HepG2 (cell line): ENCODE results near the gene KIAA0825. TPM values are rescaled to one million over a fixed set of nuclear protein-coding genes. Genes with fewer than 3 reads are reported as not detected.

Source experiments
- CSRNP1 ChIP-seq: sonication (generic); formaldehyde crosslinking; IDR thresholded peaks from 2 replicates; pipeline ENCODE4 v1.8.1; 2023; ENCODE audit warnings: mild to moderate bottlenecking, missing genetic modification reagents
- FOXJ3 ChIP-seq: sonication (generic); formaldehyde crosslinking; IDR thresholded peaks from 2 replicates; pipeline ENCODE4 v1.4.0; 2020; ENCODE audit warnings: missing genetic modification reagents, mild to moderate bottlenecking, borderline replicate concordance
- FOXK2 ChIP-seq: fragments of 450-650 bp; IDR thresholded peaks from 2 replicates; pipeline ENCODE4 v1.6.1; 2016
- GMEB2 ChIP-seq: IDR thresholded peaks from 2 replicates; pipeline ENCODE4 v1.6.1; 2016; ENCODE audit warnings: missing biosample characterization, missing genetic modification reagents, low read depth
- KDM6A ChIP-seq: IDR thresholded peaks from 2 replicates; pipeline ENCODE4 v1.6.1; 2016; ENCODE audit warnings: low read depth
- MEIS2 ChIP-seq: sonication (generic); formaldehyde crosslinking; IDR thresholded peaks from 2 replicates; pipeline ENCODE4 v1.9.0; 2021; ENCODE audit warnings: mild to moderate bottlenecking, missing genetic modification reagents
- SP1 ChIP-seq, 2 experiments: fragments of 450-650 bp in 1 of 2; sonication (generic) in 1 of 2; formaldehyde crosslinking in 1 of 2; IDR thresholded peaks; 2 replicates each; pipeline versions ENCODE4 v1.4.0 to v1.6.1; 2016 to 2020; ENCODE audit warnings: missing genetic modification reagents in 1 of 2
- SPEN ChIP-seq: sonication (generic); formaldehyde crosslinking; IDR thresholded peaks from 2 replicates; pipeline ENCODE4 v1.5.1; 2020; ENCODE audit warnings: low read depth, mild to moderate bottlenecking, missing genetic modification reagents
- SRSF1 ChIP-seq: fragments of 200-400 bp; formaldehyde crosslinking; optimal IDR thresholded peaks from 2 replicates; pipeline ENCODE3; 2017; ENCODE audit warnings: mild to moderate bottlenecking, low read depth, low read length, moderate library complexity
- ZNF207 ChIP-seq: fragments of 450-650 bp; IDR thresholded peaks from 2 replicates; pipeline ENCODE4 v1.6.1; 2016; ENCODE audit warnings: antibody characterized with exemption, borderline replicate concordance
- ZNF281 ChIP-seq: sonication (generic); formaldehyde crosslinking; IDR thresholded peaks from 2 replicates; pipeline ENCODE4 v1.4.0; 2020; ENCODE audit warnings: missing genetic modification reagents, borderline replicate concordance
- ZNF616 ChIP-seq: sonication (generic); formaldehyde crosslinking; IDR thresholded peaks from 2 replicates; pipeline ENCODE4 v1.5.0; 2020; ENCODE audit warnings: low read depth, mild to moderate bottlenecking, missing genetic modification reagents
- polyA plus RNA-seq, 8 experiments: library from polyadenylated mRNA; depleted of rRNA in 3 of 8; stranded (reverse) in 7 of 8; unstranded in 1 of 8; fragments of >200 nt; fragmentation: Illumina TruSeq in 4 of 8; extraction: Trizol in 4 of 8; gene quantifications; 2 replicates each; pipeline versions ENCODE4 v1.2.1 to v1.2.3, GENCODE V29; 2011 to 2016; ENCODE audit warnings: low read depth in 4 of 8, missing spikeins in 1 of 8, mixed read lengths in 1 of 8; ENCODE audit not compliant: insufficient read depth in 1 of 8
- total RNA-seq, 5 experiments: library from RNA; depleted of rRNA; stranded (reverse); fragments of >200 nt; fragmentation: Illumina TruSeq; extraction: Trizol; gene quantifications; 2 replicates each; pipeline ENCODE4 v1.2.3, GENCODE V29; 2016; ENCODE audit warnings: low read depth in 1 of 5
- TF ChIP-seq, protein P1 (sequence below): sonication (generic); formaldehyde crosslinking; IDR thresholded peaks from 2 replicates; pipeline ENCODE4 v1.5.0; 2020; ENCODE audit warnings: mild to moderate bottlenecking, missing genetic modification reagents, moderate library complexity
- TF ChIP-seq, protein P2 (sequence below): sonication (generic); formaldehyde crosslinking; conservative IDR thresholded peaks from 2 replicates; pipeline ENCODE4 v1.8.0; 2022; ENCODE audit warnings: mild to moderate bottlenecking, moderate library complexity, missing genetic modification reagents
- TF ChIP-seq, protein P3 (sequence below): sonication (generic); formaldehyde crosslinking; IDR thresholded peaks from 2 replicates; pipeline ENCODE4 v1.5.0; 2020; ENCODE audit warnings: mild to moderate bottlenecking, missing genetic modification reagents, borderline replicate concordance

Gene KIAA0825
- total and polyA plus RNA-seq, 2 of the 13 experiments (the other 11 are each of a cell fraction or from before 2014, with no cell fraction given), result 0.05 to 0.51 TPM

DNA sequence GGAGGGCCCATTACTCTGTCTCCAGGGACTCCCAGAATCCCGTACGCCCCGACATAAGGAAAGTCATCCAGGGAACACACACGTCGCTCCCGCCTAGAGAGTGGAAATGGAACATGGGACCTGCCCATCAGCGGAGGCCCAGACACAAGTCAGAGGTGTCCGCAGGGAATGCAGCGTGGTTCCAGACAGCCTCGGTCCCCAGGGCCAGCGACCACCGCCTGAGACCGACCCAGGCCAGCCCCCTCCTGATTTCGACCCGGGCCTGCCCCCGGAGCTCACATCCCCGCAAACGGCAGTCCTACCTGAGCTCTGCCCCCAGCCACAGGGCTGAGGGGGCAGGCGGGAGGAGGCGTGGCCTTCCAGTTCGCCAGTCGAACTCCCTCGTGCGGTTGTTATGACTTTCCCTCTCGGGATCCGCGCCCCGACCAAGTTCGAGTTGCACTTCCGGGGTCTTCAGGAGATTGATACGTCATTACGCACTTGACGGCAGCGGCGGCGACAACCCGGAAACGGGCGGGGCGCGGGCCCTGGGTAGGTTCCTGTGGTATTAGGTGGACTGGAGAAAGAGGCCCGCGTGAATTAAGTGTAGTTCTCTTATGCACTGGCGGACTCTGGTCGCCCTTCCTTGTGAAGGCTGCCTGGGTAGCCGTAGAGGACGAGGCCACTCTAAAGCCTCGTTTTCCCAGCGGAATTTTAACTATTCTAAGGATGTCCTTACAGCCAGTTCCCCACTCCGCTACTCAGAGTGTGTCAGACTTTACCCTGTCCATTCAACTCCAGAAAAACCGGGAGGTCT lies 507.0 kb downstream of the KIAA0825 start (continued):
- TF ChIP-seq GMEB2 (CRISPR knock-in tag) (peak; percentile 97), MEIS2 (CRISPR knock-in tag) (0 out of 2 replicates have a peak, but pooled peaks have one; percentile 65), SRSF1 (peak; percentile 87), FOXJ3 (no peak), CSRNP1 (CRISPR knock-in tag) (peak; percentile 25; the same call in 1 of the 2 replicates), SPEN (CRISPR knock-in tag) (peak; percentile 88), SP1 (IDR thresholded peaks at IDR 0.05) (no peak), SP1 (CRISPR knock-in tag; IDR thresholded peaks at IDR 0.05) (peak; percentile 67; the same call in 1 of the 2 replicates), KDM6A (CRISPR knock-in tag) (no peak), ZNF207 (no peak), ZNF281 (CRISPR knock-in tag) (peak; percentile 19; the same call in 1 of the 2 replicates), ZNF616 (CRISPR knock-in tag) (0 out of 2 replicates have a peak, but pooled peaks have one; percentile 26), FOXK2 (peak; percentile 81)
- TF ChIP-seq, protein P1, sequence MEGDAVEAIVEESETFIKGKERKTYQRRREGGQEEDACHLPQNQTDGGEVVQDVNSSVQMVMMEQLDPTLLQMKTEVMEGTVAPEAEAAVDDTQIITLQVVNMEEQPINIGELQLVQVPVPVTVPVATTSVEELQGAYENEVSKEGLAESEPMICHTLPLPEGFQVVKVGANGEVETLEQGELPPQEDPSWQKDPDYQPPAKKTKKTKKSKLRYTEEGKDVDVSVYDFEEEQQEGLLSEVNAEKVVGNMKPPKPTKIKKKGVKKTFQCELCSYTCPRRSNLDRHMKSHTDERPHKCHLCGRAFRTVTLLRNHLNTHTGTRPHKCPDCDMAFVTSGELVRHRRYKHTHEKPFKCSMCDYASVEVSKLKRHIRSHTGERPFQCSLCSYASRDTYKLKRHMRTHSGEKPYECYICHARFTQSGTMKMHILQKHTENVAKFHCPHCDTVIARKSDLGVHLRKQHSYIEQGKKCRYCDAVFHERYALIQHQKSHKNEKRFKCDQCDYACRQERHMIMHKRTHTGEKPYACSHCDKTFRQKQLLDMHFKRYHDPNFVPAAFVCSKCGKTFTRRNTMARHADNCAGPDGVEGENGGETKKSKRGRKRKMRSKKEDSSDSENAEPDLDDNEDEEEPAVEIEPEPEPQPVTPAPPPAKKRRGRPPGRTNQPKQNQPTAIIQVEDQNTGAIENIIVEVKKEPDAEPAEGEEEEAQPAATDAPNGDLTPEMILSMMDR, result peak; percentile 68
- TF ChIP-seq, protein P2, sequence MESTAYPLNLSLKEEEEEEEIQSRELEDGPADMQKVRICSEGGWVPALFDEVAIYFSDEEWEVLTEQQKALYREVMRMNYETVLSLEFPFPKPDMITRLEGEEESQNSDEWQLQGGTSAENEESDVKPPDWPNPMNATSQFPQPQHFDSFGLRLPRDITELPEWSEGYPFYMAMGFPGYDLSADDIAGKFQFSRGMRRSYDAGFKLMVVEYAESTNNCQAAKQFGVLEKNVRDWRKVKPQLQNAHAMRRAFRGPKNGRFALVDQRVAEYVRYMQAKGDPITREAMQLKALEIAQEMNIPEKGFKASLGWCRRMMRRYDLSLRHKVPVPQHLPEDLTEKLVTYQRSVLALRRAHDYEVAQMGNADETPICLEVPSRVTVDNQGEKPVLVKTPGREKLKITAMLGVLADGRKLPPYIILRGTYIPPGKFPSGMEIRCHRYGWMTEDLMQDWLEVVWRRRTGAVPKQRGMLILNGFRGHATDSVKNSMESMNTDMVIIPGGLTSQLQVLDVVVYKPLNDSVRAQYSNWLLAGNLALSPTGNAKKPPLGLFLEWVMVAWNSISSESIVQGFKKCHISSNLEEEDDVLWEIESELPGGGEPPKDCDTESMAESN, result peak; percentile 77
- TF ChIP-seq, protein P3, sequence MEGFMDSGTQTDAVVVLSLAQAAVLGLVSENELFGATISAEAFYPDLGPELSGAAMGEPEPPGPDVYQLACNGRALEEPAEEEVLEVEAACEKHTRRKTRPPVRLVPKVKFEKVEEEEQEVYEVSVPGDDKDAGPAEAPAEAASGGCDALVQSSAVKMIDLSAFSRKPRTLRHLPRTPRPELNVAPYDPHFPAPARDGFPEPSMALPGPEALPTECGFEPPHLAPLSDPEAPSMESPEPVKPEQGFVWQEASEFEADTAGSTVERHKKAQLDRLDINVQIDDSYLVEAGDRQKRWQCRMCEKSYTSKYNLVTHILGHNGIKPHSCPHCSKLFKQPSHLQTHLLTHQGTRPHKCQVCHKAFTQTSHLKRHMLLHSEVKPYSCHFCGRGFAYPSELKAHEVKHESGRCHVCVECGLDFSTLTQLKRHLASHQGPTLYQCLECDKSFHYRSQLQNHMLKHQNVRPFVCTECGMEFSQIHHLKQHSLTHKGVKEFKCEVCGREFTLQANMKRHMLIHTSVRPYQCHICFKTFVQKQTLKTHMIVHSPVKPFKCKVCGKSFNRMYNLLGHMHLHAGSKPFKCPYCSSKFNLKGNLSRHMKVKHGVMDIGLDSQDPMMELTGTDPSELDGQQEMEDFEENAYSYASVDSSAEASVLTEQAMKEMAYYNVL (CRISPR knock-in tag), result peak; percentile 85
